ENCODE measurements around the gene APMAP. TPM values are rescaled to one million over a fixed set of nuclear protein-coding genes. Genes with fewer than 3 reads are reported as not detected.

APMAP gene
- total and polyA plus RNA-seq, 10 of the 15 experiments (the other 5 are each of a cell fraction or from before 2014, with no cell fraction given), result 12.1 to 60.2 (median 32.7) TPM

GRCh38 chr20:25005220-25005619, 12.7 kb upstream of the APMAP start (continued):
- TF ChIP-seq, protein P1, sequence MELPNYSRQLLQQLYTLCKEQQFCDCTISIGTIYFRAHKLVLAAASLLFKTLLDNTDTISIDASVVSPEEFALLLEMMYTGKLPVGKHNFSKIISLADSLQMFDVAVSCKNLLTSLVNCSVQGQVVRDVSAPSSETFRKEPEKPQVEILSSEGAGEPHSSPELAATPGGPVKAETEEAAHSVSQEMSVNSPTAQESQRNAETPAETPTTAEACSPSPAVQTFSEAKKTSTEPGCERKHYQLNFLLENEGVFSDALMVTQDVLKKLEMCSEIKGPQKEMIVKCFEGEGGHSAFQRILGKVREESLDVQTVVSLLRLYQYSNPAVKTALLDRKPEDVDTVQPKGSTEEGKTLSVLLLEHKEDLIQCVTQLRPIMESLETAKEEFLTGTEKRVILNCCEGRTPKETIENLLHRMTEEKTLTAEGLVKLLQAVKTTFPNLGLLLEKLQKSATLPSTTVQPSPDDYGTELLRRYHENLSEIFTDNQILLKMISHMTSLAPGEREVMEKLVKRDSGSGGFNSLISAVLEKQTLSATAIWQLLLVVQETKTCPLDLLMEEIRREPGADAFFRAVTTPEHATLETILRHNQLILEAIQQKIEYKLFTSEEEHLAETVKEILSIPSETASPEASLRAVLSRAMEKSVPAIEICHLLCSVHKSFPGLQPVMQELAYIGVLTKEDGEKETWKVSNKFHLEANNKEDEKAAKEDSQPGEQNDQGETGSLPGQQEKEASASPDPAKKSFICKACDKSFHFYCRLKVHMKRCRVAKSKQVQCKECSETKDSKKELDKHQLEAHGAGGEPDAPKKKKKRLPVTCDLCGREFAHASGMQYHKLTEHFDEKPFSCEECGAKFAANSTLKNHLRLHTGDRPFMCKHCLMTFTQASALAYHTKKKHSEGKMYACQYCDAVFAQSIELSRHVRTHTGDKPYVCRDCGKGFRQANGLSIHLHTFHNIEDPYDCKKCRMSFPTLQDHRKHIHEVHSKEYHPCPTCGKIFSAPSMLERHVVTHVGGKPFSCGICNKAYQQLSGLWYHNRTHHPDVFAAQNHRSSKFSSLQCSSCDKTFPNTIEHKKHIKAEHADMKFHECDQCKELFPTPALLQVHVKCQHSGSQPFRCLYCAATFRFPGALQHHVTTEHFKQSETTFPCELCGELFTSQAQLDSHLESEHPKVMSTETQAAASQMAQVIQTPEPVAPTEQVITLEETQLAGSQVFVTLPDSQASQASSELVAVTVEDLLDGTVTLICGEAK (IDR thresholded peaks at IDR 0.05; ENCODE audit: borderline replicate concordance), result no peak

DNA sequence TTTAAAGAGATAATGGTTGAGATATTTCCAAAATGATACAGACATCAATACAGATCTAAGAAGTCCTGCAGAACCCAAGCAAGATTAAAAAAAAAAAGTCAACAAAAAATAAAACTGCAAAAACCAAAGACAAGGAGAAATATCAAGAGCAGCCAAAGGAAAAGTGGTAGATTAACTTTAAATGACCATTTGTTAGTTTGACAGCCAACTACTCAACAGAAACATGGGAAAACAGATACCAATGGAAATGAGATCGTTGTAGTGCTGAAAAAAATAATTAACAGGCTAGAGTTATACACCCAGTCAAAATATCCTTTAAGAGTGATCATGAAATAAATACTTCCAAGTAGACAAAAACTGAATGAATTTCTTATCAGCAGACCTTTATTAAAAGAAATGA, 10.5 kb upstream of the APMAP start:
- H3K79me2 ChIP-seq (ENCODE audit: control insufficient read depth, insufficient read depth, low read length), result no peaks in the 10 kb centered on the region
- no peak overlapping the region for H3K27ac ChIP-seq (ENCODE audit: control insufficient read depth, insufficient read depth)
- ChIA-PET SMC1A (ENCODE audit: uncharacterized antibody, unreplicated experiment) (no interaction called here), POLR2A (no interaction called here), CTCF (no interaction called here), RAD21 (ENCODE audit: unreplicated experiment) (no interaction called here)
- ATAC-seq (no peak), FAIRE-seq (no peak), DNase-seq (ENCODE audit: low read depth, low spot score) (no peak)
- in situ Hi-C loops (cut with MboI) (no loop called here), intact Hi-C loops (cut with micrococcal nuclease; ENCODE audit: unreplicated experiment) (no loop called here)
- H2AFZ ChIP-seq (ENCODE audit: control insufficient read depth, low read depth, low read length), result no peak overlapping the region
- no TSS peak for BruUV-seq (replicated peaks)
- no peaks in the 10 kb centered on the region for H3K27me3 ChIP-seq (replicated peaks in 1 of 2; ENCODE audit: control insufficient read depth in 2 of 2, insufficient read depth in 2 of 2, low read length in 1 of 2)
- H3K4me1 ChIP-seq (ENCODE audit: control insufficient read depth, insufficient read depth, low read length), result no peaks in the 10 kb centered on the region
- H3K36me3 ChIP-seq (ENCODE audit: control insufficient read depth in 2 of 2, insufficient read depth in 2 of 2, low read length in 1 of 2), result peaks cover 3 to 8% of the 10 kb centered on the region in 2 experiments; a peak in 3 of 4 replicates
- H3K9ac ChIP-seq (ENCODE audit: control insufficient read depth, insufficient read depth, low read length), result no peak overlapping the region
- no peaks in the 10 kb centered on the region for H4K20me1 ChIP-seq (ENCODE audit: control insufficient read depth, insufficient read depth)
- H3K9me3 ChIP-seq (replicated peaks; ENCODE audit: control insufficient read depth, insufficient read depth, low read length), result no peaks in the 10 kb centered on the region
- H3K4me2 ChIP-seq (ENCODE audit: control insufficient read depth, insufficient read depth), result no peak overlapping the region
- WGBS (ENCODE audit: insufficient coverage, insufficient replicate concordance, low lambda C conversion rate, missing lambda C conversion rate), result 62% methylated on average over 1 of the region's 1 CpG
- no peak overlapping the region for H3K4me3 ChIP-seq
- TF ChIP-seq MEF2A (IDR thresholded peaks at IDR 0.05; ENCODE audit: insufficient read depth, low read depth, low read length), result no peak
- TF ChIP-seq ZZZ3 (IDR thresholded peaks at IDR 0.05; ENCODE audit: control insufficient read depth, insufficient read length, low read depth), result no peak
- TF ChIP-seq POLR2AphosphoS2 (IDR thresholded peaks at IDR 0.05; ENCODE audit: low read depth, low read length), result no peak
- TF ChIP-seq TCF3 (IDR thresholded peaks at IDR 0.05; ENCODE audit: borderline replicate concordance, insufficient read depth, low read depth, low read length), result no peak
- TF ChIP-seq CUX1 (IDR thresholded peaks at IDR 0.05; ENCODE audit: insufficient replicate concordance, low read depth, low read length), result no peak
- TF ChIP-seq NR2C2 (IDR thresholded peaks at IDR 0.05; ENCODE audit: borderline replicate concordance, control insufficient read depth, insufficient read length, low read depth), result no peak
- no peak for TF ChIP-seq EGR1 (IDR thresholded peaks at IDR 0.05; ENCODE audit: borderline replicate concordance in 1 of 2, low read depth in 2 of 2, low read length in 2 of 2)
- TF ChIP-seq SREBF2 (IDR thresholded peaks at IDR 0.05; ENCODE audit: low read length), result no peak
